Measurements from ENCODE around the gene ARHGEF2. TPM values are rescaled to one million over a fixed set of nuclear protein-coding genes. Genes with fewer than 3 reads are reported as not detected.

ARHGEF2 gene
- total and polyA plus RNA-seq, 2 of the 13 experiments (the other 11 are each of a cell fraction or from before 2014, with no cell fraction given) = 16.1 to 32.1 TPM

- TF ChIP-seq THAP9 (CRISPR knock-in tag; IDR thresholded peaks at IDR 0.05; ENCODE audit: borderline replicate concordance) (peak; percentile 43; the same call in 1 of the 2 replicates), MXD1 (CRISPR knock-in tag; IDR thresholded peaks at IDR 0.05) (no peak), ZBED4 (CRISPR knock-in tag; IDR thresholded peaks at IDR 0.05; ENCODE audit: borderline replicate concordance) (peak; percentile 83; the same call in 1 of the 2 replicates), THRA (CRISPR knock-in tag; IDR thresholded peaks at IDR 0.05; ENCODE audit: borderline replicate concordance) (peak; percentile 44; the same call in 1 of the 2 replicates), ZNF589 (CRISPR knock-in tag; conservative IDR thresholded peaks at IDR 0.05) (no peak), PLSCR1 (CRISPR knock-in tag; IDR thresholded peaks at IDR 0.05; ENCODE audit: borderline replicate concordance) (no peak), TFAP4 (IDR thresholded peaks at IDR 0.05; ENCODE audit: borderline replicate concordance, low read depth) (no peak), ZNF576 (CRISPR knock-in tag; IDR thresholded peaks at IDR 0.05) (no peak), NCOA1 (CRISPR knock-in tag; IDR thresholded peaks at IDR 0.05) (no peak), NR2C2 (CRISPR knock-in tag; IDR thresholded peaks at IDR 0.05; ENCODE audit: borderline replicate concordance) (peak; percentile 79), RBAK (CRISPR knock-in tag; IDR thresholded peaks at IDR 0.05) (no peak), SRY (CRISPR knock-in tag; IDR thresholded peaks at IDR 0.05) (no peak), JDP2 (CRISPR knock-in tag; IDR thresholded peaks at IDR 0.05; ENCODE audit: borderline replicate concordance) (no peak), SP4 (CRISPR knock-in tag; IDR thresholded peaks at IDR 0.05) (peak; percentile 49; the same call in 1 of the 2 replicates), ZNF564 (CRISPR knock-in tag; IDR thresholded peaks at IDR 0.05) (peak; percentile 75; the same call in 1 of the 2 replicates), IKZF4 (CRISPR knock-in tag; IDR thresholded peaks at IDR 0.05; ENCODE audit: borderline replicate concordance, low read depth, not compliant biosample characterization) (no peak)
Observed at GRCh38 chr1:155967341-155968050, 10.9 kb downstream of the ARHGEF2 start (continued).

Measured in HepG2 (cell line).